ENCODE results near the gene SLC25A44.
"Not testable (repeated sequence)": the region's sequence is repeated elsewhere in the genome, so short reads cannot be mapped to it uniquely, and the experiment has no call there.

SLC25A44 gene

GRCh38 chr1:156203331-156203730 is 9.4 kb downstream of the SLC25A44 start:
- no peak for DNase-seq (ENCODE audit: low read depth in 2 of 3, low spot score in 2 of 3)

DNA sequence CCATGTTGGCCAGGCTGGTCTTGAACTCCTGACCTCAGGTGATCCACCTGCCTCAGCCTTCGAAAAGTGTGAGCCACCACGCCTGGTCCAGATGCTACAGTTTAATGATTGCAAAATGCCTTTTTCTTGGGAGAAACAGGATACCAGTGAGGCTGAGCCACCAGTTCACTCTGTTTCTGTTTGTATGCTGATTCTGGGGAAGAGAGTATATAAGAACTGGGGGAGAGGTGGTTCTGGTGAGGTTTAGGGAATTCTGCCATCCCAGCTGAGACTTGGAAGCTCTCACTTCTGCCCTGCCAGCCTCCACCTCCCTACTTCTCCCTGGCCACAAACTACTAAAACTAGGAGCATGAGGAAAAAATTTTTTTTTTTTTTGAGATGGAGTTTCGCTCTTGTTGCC is 10.8 kb downstream of the SLC25A44 start:
- no peak for DNase-seq (ENCODE audit: low read depth in 2 of 3, low spot score in 2 of 3)

- DNase-seq (ENCODE audit: low read depth in 2 of 3, low spot score in 2 of 3), result no peak
Observed at GRCh38 chr1:156211243-156211642, 17.3 kb downstream of the SLC25A44 start.

- DNase-seq (ENCODE audit: low read depth in 2 of 3, low spot score in 2 of 3), result no peak
Observed at GRCh38 chr1:156212130-156212529, 18.2 kb downstream of the SLC25A44 start.

DNA sequence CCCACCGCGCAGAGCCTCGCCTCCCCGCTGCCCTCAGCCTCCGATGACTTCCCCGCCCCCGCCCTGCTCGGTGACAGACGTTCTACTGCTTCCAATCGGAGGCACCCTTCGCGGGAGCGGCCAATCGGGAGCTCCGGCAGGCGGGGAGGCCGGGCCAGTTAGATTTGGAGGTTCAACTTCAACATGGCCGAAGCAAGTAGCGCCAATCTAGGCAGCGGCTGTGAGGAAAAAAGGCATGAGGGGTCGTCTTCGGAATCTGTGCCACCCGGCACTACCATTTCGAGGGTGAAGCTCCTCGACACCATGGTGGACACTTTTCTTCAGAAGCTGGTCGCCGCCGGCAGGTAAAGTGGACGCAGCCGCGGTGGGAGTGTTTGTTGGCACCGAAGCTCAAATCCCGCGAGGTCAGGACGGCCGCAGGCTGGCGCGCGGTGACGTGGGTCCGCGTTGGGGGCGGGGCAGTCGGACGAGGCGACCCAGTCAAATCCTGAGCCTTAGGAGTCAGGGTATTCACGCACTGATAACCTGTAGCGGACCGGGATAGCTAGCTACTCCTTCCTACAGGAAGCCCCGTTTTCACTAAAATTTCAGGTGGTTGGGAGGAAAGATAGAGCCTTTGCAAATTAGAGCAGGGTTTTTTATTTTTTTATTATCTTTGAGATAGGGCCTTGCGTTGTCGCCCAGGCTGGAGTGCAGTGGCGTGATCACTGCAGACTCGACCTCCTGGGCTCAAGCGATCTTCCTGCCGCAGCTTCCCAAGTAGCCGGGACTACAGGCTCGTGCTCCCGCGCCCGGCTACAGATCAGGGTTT is 19.1 kb downstream of the SLC25A44 start, which contains the start of gene PMF1:
PMF1 (plus strand) TSS at position 175 of the 811 bp plus-strand sequence; CDS start at position 184, 9 bp downstream.
- DNase-seq (ENCODE audit: low read depth in 2 of 3, low spot score in 2 of 3), result peak; percentile 87 to 92 (median 89)

DNA sequence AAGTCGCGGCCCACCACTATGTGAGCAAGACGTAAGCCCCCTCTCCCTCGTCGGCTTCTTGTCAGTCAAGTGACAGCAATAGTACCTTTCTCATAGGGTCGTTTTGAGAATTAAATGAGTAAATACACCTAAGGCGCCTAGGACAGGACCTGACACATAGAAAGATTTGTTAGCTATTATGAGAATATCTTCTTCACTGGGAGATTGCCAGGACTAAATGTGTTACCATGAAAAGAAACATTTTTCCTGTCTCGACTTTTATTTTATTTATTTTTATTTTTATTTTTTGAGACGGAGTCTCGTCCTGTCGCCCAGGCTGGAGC is 19.7 kb downstream of the SLC25A44 start:
- DNase-seq (ENCODE audit: low read depth in 2 of 3, low spot score in 2 of 3), result no peak

DNA sequence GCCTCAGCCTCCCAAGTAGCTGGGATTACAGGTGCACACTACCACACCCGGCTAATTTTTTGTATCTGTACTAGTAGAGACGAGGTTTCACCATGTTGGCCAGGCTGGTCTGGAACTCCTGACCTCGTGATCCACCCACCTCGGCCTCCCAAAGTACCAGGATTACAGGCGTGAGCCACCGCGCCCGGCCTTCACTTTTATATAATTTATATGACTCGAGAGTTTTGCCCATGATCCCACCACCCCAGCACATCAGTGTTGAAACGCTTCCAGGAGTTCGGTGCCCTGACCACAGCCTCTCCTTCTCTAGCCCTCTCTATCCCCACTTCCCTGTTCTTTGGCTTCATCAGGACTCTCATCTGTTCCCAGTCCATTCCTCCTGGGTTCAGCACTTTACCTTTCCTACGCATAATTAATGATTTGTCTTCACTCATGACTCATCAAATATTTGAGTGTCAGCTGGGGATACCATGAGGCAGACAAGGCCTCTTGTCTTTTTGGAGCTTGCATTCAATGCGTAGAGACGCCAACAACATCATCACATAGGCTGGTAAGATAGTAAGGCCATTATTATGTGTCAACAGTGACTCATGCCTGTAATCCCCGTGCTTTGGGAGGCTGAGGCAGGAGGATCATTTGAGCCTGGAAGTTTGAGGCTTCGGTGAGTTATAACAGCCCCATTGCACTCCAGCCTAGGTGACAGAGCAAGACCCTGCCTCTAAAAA is 20.3 kb downstream of the SLC25A44 start:
- DNase-seq (ENCODE audit: low read depth in 2 of 3, low spot score in 2 of 3), result no peak

GRCh38 chr1:156216361-156217086 is 22.6 kb downstream of the SLC25A44 start:
- not testable (repeated sequence) for DNase-seq (ENCODE audit: low read depth in 2 of 3, low spot score in 2 of 3)

- DNase-seq (ENCODE audit: low read depth in 2 of 3, low spot score in 2 of 3), result no peak
Observed at GRCh38 chr1:156217871-156218270, 24.0 kb downstream of the SLC25A44 start.

GRCh38 chr1:156220226-156220625 is 26.3 kb downstream of the SLC25A44 start:
- DNase-seq (ENCODE audit: low read depth in 2 of 3, low spot score in 2 of 3), result no peak

DNA sequence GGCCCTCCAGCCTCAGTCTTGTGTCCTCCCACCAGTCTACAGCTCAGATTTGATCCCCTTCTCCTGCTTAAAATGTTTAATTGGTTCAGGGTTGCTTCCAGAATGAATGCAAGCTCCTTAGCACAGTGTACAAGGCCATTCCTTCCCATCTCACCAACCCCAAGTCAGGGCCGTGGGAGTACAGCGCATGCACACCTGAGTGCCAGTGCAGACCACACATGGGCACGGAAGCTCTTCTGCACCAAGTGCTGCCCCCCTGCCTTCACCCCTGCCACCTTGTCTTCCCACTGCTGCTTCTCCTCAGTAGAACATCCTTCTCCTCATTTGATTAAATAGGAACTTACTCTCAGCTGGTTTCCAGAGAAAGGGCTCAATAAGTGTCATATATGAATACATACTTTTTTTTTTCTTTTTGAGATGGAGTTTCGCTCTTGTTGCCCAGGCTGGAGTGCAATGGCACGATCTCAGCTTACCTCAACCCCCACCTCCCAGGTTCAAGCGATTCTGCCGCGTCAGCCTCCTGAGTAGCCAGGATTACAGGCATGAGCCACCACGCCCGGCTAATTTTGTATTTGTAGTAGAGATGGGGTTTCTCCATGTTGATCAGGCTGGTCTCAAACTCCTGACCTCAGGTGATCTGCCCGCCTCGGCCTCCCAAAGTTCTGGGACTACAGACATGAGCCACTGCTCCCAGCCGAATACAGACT is 28.2 kb downstream of the SLC25A44 start:
- no peak for DNase-seq (ENCODE audit: low read depth in 2 of 3, low spot score in 2 of 3)

DNA sequence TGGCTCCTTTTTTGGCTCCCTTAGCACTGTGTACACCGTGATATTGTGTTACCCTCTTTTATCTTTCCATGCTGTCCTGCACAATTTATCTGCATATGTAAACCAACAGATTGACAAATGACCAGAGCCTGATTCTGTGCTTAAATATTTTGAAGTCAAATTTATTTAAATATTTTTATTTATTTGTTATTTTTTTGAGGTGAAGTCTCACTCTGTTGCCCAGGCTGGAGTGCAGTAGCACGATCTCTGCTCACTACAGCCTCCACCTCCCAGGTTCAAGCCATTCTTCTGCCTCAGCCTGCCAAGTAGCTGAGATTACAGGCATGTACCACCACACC is 31.7 kb downstream of the SLC25A44 start:
- DNase-seq (ENCODE audit: low read depth in 2 of 3, low spot score in 2 of 3), result no peak

DNA sequence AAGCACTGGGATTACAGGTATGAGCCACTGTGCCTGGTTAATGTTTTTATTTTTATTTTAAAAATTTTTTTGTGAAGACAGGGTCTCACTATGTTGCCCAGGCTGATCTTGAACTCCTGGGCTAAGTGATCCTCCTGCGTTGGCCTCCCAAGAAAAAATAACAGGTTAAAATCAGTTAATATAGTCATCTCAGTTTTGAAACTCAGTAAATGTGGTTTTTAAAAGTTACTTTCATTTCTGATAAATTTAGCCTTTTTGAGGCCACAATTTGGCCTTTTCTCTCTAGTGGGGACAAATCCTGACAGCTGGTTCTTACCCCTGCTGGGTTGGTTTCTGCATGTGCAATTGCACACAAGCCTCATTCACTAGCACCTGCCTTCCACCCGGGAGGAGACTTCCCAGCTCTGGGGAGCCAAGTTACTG is 32.2 kb downstream of the SLC25A44 start:
- DNase-seq (ENCODE audit: low read depth in 2 of 3, low spot score in 2 of 3), result no peak

GRCh38 chr1:156226782-156227181 is 32.9 kb downstream of the SLC25A44 start:
- no peak for DNase-seq (ENCODE audit: low read depth in 2 of 3, low spot score in 2 of 3)

- DNase-seq (ENCODE audit: low read depth in 2 of 3, low spot score in 2 of 3), result no peak
Observed at GRCh38 chr1:156228501-156228900, 34.6 kb downstream of the SLC25A44 start.

DNA sequence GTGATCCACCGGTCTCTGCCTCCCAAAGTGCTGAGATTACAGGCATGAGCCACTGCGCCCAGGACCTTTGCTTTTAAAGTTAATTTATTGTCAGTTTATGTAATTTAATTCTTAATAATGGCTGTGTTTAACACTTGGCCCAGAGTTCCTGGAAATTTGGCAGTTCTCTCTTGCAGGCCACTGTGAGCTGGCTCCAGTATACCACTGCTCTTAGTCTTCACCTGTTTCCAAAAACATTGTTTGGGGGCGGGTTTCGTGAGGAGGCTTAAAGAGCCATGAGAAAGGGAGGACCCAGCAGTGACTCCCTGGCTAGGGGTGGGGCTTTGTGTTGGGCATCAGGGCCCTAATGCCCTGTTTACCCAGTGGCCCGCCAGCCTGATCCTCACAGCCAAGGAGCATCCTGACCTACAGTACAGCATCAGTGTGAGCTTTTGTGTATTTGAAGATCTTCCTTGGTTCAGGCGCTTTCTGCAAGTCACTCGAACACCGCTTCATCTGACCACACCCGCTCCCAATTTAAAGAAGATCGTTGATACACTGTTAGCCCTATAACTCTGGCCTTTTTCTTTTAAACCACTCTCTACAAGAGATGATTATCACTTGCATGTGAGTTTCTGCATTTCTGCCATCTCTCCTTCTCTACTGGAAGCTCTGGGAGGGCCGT is 36.0 kb downstream of the SLC25A44 start:
- DNase-seq (ENCODE audit: low read depth in 2 of 3, low spot score in 2 of 3), result no peak

GRCh38 chr1:156230473-156230837 is 36.6 kb downstream of the SLC25A44 start:
- DNase-seq (ENCODE audit: low read depth in 2 of 3, low spot score in 2 of 3), result no peak

DNA sequence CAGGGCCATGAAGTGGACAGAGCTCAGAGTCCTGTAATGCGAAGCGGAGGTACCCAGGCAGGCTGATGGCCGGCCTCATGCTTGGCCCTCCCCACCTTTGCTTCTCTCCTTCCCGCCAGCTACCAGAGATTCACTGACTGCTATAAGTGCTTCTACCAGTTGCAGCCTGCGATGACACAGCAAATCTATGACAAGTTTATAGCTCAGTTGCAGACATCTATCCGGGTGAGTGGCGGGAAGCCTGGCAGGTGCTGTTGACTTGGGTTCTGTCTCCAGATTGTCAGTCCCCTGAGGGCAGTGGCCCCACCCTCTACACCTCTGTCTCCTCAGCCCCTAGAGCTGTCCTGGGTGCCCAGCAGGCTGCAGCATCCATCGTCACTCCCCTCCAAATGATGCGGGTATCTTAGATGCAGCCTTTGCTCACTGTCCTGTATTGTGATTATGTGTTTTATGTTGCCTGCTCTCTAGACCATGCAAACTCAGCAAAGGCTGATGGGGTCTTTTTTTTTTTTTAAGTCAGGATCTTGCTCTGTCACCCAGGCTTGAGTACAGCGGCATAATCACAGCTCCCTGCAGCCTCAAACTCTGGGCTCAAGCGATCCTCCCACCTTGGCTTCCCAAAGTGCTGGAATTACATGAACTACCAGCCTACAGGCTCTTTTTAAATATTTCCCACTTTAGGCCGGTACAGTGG is 38.4 kb downstream of the SLC25A44 start:
- no peak for DNase-seq (ENCODE audit: low read depth in 2 of 3, low spot score in 2 of 3)

DNA sequence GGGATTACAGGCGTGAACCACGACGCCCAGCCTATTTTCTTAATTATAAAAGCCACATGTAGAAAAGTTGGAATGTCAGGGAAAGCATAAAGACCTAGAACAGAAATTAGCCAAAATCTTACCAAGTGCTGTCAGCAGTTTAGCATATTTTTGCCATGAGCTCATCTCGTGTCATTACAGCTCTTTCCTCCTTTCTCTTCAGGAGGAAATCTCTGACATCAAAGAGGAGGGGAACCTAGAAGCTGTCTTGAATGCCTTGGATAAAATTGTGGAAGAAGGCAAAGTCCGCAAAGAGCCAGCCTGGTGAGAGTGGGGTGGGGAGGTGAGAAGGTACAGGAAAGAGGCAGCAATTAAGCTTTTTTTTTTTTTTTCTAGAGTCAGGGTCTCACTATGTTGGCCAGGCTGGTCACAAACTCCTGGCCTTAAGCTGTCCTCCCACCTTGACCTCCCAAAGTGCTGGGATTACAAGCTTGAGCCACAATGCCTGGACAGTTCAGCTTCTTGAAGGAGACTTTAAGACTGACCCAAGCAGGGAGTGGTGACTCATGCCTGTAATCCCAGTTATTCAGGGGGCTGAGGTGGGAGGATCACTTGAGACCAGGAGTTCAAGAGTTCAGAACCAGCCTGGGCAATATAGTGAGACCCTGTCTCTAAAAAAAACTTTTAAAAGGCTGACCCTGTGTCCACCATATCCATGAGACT is 39.7 kb downstream of the SLC25A44 start:
- DNase-seq (ENCODE audit: low read depth in 2 of 3, low spot score in 2 of 3), result no peak

- no peak for DNase-seq (ENCODE audit: low read depth in 2 of 3, low spot score in 2 of 3)
Observed at GRCh38 chr1:156236164-156236563, 42.3 kb downstream of the SLC25A44 start.

Data from activated CD8-positive, alpha-beta memory T cell treated with anti-CD3 and anti-CD28 coated beads for 48 hours (primary cell).